ENCODE results near the gene TOP1.

Gene TOP1

GRCh38 chr20:41058674-41059635 lies 30.3 kb downstream of the TOP1 start:
- no peak for DNase-seq (ENCODE audit: low read depth in 2 of 2)

- DNase-seq (ENCODE audit: low read depth in 2 of 2), result no peak
Observed at GRCh38 chr20:41061155-41061554, 32.5 kb downstream of the TOP1 start.

- DNase-seq (ENCODE audit: low read depth in 2 of 2), result no peak
Observed at GRCh38 chr20:41063442-41063841, 34.8 kb downstream of the TOP1 start.

DNA sequence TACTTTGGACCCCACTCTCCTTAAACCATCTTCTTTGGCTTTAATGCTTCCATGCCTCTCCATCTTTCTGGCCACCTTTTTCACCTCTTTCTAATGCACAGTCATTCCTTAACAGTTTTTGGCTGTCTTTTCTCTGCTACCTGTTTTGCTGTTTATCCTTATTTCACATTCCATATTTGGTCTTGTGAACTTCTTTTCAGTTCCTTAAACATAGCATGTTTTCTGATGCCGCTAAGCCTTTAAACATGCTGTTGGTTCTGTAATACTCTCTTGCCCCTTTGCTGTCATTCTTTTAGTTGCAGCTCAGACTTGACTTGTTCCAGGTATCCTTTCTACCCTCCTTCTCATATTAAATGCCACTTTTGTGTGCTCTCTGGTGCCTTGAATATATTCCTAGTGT lies 35.8 kb downstream of the TOP1 start:
- DNase-seq (ENCODE audit: low read depth in 2 of 2), result no peak

GRCh38 chr20:41065716-41066115 lies 37.1 kb downstream of the TOP1 start:
- DNase-seq (ENCODE audit: low read depth in 2 of 2), result no peak

GRCh38 chr20:41068806-41069205 lies 40.2 kb downstream of the TOP1 start:
- no peak for DNase-seq (ENCODE audit: low read depth in 2 of 2)

DNA sequence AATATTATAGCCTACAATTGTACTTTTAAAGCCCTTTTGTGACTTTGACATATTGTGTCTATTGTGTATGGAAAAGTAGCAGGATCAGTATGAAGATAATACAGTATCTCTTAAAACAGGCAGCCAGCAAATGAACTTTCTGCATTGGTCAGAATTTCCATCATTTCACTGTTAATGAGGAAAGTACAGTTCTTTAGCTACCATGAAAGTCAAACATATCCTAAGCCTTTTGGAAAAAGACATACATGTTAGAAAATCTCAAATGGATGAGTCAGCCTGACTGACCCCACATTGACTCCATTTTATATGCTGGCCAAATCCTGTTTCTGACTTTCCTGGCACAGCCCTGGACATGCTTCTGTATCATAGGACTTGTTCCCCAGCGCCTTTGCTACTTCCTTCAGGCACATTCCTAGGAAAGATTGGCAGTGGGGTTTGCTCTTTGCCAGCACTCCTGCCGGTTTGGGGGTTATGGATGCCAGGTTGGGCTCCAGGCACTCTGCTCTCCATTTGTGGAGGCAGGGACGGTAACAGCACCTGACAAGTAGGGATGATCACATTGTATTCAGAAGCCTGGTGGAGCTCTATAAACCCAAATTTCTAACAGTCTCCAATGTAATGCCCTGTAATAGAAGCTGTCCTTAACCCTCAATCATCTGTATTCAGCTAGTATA lies 43.7 kb downstream of the TOP1 start:
- DNase-seq (ENCODE audit: low read depth in 2 of 2), result no peak

DNA sequence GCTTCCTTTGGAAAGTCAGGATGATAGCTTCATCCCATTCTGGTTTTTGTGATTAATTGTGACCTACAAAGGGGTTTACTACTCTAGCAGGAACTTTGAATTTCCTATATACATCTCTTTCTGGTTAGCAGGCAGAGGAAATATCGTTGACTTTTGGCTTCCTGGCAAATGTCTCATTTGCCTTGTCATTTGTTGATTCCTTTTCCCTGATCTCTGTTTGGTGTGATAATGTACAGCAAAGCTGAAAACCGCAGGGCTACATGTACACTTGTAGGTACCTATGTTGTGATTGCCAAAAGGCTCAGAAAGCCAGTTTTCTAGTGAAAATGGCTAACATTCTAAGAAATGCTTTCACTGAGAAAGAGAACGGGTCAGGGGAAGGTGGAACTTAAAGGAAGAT lies 44.3 kb downstream of the TOP1 start:
- DNase-seq (ENCODE audit: low read depth in 2 of 2), result no peak

DNA sequence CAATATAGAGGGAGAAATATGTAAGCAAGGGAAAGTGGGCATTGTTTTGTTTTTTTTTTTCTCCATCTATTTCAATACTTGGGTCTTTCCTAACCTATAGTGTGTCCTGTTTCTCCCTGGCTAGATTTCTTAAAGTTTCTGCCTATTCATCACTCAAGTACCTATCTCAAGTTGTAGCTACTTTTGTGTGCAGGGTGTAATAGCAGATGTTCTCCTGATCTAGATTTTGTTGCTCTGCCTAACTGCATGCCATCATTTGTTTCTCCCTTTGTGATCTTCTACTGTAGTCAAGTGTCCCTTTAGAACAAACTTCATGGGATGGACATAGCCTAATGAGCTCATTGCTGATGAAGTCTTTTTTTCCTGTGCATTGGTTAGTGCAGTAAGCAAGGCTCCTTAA lies 45.8 kb downstream of the TOP1 start:
- no peak for DNase-seq (ENCODE audit: low read depth in 2 of 2)

DNA sequence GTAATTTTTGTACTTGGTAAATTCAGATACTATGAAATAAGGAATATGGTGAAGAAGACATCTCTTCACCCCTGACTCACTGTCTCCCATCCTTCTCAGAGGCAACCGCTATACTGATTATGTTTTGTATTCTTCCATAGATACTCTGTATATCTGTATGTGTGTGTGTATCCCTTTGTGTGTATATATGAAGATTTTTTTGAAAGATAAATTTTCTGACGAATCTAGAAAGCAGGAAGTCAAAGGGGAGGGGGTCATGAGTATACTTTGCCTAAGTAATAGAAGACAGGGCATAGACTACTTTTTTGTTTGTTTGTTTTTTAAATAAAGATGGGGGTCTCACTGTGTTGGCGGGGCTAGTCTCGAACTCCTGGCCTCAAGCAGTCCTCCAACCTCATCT lies 48.2 kb downstream of the TOP1 start:
- DNase-seq (ENCODE audit: low read depth in 2 of 2), result no peak

- DNase-seq (ENCODE audit: low read depth in 2 of 2), result no peak
Observed at GRCh38 chr20:41078329-41078728, 49.7 kb downstream of the TOP1 start.

DNA sequence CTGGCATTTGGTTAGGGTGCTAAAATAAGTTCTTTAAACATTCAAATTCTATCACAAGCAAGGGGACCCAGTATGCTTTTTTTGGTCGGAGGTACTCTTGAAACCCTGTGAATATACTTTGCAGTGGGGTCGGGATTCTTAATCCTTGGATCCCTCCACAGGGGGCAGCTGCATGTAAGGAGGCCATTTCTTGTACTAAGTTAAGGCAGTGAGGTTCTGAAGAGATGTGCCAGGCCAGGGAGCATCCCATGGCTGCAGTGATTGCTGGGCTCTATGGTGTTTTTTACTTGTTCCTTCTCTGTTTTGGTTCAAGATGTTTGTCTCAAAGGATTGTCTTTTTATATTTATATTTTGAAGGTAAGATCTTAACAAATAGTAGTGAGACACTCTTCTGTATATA lies 50.4 kb downstream of the TOP1 start:
- DNase-seq (ENCODE audit: low read depth in 2 of 2), result no peak

DNA sequence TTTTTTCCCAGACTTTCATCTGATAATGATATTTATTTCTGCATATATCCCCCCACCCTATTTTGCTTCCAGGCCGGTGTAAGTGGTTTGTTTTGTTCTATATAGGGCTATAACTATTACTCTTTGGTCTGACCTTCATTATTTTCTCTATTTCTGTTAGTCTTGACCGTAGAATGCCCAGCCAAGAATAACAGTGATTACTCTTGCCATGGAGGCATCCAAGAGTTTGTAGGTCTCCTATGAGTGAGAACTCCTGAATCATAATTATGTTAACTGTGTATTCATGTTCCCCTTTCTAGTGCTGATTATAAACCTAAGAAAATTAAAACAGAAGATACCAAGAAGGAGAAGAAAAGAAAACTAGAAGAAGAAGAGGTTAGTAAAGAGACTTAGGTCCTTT lies 52.2 kb downstream of the TOP1 start:
- no peak for DNase-seq (ENCODE audit: low read depth in 2 of 2)

DNA sequence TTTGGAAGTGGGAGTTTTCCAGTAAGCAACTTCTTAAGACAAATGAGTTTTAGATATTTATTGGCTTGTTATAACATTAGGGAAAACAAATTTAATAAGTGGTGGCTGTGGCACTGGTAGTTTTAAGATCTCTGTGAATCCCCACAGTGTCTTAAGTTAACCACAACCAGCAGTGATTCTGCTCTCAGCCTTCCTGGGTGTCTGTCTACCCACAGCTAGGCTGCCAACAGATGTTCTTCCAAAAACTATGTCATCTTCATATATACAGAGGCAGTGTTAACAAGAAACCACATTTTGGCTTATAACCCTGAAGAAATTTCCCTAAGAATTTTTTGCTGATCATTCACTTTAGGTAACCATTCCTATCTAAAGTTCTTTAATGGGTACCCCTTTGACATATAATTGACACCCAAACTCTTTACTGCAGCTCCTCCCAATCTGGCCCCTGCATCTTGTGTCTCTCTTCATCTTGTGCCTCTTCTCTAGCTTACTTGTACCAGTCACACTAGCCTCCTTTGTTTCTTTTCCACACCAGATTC lies 52.7 kb downstream of the TOP1 start:
- no peak for DNase-seq (ENCODE audit: low read depth in 2 of 2)

GRCh38 chr20:41082306-41082705 lies 53.7 kb downstream of the TOP1 start:
- DNase-seq (ENCODE audit: low read depth in 2 of 2), result no peak

DNA sequence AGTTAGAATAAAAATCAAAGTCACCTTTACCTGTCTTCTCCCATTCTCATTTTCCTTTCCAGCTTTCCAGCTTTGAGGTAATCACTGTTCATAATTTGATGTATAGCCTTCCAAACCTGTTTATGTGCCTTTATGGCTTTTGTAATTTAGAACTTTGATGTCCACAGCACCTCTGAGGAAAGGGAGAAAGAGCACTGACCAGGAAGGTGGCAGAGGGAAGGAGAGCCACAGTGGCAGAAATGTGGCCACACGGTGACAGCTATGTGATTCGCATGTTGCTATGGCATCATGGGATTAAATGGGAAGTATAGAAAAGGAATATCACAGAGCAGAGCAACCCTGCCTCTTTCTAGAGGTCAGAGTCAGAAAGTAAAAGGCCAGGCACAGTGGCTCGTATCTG lies 57.0 kb downstream of the TOP1 start:
- no peak for DNase-seq (ENCODE audit: low read depth in 2 of 2)

GRCh38 chr20:41086402-41087324 lies 58.0 kb downstream of the TOP1 start:
- DNase-seq (ENCODE audit: low read depth in 2 of 2), result no peak

DNA sequence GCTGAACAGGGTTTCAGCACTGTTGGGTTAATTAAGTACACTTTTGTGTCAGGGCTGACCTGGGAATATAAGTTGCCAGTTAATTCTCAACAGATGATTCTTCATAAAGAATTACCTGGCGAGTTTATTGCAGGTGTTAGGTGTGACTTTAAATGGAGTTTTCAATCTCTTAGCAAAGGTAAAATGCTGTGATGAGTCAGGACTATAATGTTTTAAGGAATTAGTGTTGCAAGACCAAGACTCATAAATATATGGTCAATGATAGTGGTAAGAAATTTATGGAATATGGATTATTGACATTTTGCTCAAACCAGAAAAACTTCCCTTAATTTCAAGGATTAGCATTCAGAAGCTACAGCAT lies 58.7 kb downstream of the TOP1 start:
- no peak for DNase-seq (ENCODE audit: low read depth in 2 of 2)

GRCh38 chr20:41087777-41088176 lies 59.2 kb downstream of the TOP1 start:
- DNase-seq (ENCODE audit: low read depth in 2 of 2), result no peak

- DNase-seq (ENCODE audit: low read depth in 2 of 2), result no peak
Observed at GRCh38 chr20:41089555-41089954, 60.9 kb downstream of the TOP1 start.

DNA sequence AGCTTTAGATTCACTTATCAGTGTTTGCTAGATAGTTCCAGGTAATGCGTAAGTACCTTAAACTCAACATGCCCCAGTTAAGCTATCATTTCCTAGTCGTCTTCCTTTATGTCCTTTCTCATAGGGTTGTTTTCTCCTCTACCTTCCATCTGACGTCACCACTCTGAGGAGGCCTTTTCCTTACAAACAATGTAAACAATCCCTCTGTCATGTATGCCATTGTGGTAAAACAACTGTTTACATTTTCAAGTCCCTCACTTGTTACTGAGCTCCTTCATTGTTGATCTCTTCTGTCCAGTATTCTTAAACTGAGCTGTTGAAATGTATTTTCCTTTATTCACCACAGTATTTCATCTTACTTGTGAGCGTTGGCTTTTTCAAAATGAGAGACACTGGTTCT lies 63.3 kb downstream of the TOP1 start:
- no peak for DNase-seq (ENCODE audit: low read depth in 2 of 2)

Measured in stimulated activated CD4-positive, alpha-beta T cell treated with anti-CD3 and anti-CD28 coated beads, Interleukin-1b, Interleukin-23, amount 100 ng/mL, for 1 hour (primary cell).